Stimulated activated CD4-positive, alpha-beta T cell treated with anti-CD3 and anti-CD28 coated beads, Interleukin-4, amount 100 ng/mL, for 48 hours (primary cell): ENCODE results near the gene KCNMA1.
"Not testable (repeated sequence)": the region's sequence is repeated elsewhere in the genome, so short reads cannot be mapped to it uniquely, and the experiment has no call there.

ENCODE experiments used
- DNase-seq, 2 donors: peaks; one replicate each; pipeline ENCODE4 v3.0.0-alpha.2; 2020; ENCODE audit warnings: low read depth in 2 of 2

Gene KCNMA1

DNA sequence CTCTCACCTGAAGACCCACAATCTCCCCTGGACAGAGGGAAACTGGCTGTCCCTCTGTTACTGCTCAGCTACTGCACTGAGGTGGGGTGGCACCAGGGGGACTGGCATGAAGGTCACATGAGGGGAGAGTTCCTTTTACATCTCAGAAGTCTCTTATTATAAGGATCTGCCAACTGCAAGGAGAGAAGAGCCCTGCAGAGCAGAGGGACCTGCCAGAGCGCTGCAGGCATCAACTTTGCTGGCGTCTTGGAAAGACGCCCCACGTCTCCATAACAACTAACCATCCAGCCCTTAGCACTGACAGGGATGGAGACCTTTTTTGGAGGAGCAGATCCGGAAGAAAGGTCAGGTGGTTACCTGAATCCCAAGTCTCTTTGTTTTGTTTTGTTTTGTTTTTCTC lies 218.6 kb downstream of the KCNMA1 start:
- no peak for DNase-seq

DNA sequence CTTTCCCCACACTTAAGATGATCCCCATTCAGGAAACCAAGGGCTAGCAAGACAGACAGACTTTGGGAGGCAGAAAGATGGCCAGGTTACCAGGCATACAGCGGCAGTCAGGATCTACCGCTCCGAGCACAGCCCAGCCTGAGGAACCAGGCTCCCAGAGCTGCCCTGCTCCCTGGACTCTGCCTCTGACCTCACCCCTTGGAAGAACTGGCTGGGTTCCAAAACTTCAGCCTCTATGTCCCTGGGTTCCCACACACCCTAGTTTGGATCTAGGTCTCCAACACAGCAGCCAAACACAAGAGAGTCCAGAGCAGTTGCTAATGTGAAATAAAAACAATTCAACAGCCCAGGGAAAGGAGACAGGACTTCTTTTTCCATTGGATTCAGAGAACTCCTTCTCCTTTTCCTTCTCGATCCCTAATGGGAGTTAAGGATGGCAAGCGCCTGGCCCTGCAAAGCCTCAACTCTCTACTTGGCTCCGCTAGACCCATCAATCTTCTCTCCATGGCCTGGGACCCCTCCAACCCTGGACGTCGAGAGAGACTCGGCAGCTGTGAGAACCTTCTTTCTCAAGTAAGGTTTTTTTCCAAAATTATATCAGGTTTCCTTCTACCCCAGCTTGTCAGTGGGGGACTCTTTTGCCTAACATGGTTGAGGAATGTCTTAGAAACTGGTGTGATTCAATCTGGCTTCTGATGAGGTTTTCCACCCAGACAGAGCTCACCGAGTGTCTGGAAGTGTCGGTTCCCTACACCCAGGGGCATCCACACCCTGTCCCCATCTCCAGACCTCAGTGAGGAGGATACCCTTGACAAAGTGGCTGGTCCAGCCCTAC lies 219.6 kb downstream of the KCNMA1 start:
- DNase-seq, result no peak

DNA sequence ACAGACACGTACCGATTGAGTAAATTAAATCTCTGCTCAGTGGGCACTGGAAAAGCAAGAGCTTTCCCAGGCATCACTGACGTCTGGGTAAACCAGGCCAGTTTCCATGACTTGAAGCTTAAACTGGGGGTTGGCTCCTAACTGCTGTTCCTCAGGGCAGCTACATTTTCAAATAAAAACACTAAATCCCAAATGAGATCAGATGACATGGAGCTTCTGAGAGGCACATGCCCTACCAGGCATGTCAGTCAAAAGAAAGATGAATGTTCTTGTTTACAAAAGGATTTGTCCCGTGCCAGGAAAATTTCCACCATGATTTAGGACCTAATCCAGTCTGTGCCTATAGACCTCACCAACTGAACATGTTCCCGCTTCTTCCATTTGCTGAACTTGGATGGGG lies 220.2 kb downstream of the KCNMA1 start:
- no peak for DNase-seq

DNA sequence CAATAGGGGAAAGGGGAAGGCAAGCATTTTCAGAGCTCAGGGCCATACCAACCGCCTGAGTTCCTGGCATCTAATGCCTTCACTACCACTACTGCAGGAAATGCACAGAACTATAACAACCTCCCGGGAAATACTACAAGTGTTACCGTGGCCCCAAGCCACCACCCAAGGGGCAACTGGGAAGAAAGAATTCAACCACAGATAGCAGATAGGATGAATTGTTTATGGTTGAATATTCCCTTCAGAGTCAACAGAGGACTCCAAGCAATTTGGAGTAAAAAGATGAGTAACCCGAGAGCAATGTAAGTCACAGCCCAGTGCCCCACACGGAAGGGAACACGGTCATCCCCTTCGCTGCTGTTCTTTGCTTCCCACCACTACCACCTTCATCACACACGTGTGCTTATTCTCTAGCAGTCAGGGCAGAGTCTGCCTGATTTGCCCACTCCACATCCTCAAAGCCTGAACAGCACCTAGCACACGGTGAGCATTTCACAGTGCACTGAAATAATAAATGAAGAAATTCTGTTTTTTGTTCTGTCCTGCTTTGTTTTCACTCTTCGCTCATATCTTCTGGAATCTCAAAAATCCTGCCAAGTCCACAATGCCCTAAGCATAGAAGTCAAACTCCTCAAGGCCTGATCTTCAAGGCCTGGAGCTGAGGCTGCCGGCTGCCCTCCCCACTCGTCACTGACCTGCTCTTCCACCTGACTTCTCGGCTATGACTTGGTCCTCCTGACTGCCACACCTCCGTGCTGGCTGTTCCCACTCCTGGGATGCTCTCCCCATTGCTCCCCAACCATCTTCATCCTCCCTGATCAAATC lies 221.1 kb downstream of the KCNMA1 start:
- no peak for DNase-seq

DNA sequence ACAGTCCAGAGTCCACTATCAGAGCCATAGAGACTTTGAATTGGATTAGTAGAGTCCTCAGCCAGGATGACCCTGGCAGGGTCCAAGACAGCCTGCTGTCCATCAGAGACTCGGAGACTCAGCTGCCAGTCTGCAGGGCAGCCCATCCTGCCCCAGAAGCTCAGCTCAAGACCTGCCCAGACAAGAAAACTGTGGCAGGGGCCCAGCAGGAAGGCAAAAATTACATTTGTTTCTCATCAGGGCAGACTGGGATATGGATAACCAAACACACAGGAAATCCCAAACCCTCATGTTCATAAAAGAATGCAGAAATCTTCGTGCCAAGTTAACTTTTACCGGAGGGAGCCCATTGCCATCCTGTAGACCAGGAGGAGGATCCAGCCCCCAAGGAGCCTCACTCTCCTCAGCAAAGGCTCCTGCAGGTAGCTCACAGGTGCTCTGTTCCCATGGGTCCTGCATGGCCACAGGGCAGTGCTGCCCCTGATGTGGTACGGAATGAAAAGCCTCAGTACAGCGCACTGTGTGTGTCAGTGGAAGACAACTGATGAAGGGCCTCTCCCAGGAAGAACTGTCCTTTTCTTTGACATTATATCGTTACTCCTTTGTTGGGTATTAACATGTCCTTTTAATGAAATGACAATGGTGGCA lies 222.2 kb downstream of the KCNMA1 start:
- no peak for DNase-seq

DNA sequence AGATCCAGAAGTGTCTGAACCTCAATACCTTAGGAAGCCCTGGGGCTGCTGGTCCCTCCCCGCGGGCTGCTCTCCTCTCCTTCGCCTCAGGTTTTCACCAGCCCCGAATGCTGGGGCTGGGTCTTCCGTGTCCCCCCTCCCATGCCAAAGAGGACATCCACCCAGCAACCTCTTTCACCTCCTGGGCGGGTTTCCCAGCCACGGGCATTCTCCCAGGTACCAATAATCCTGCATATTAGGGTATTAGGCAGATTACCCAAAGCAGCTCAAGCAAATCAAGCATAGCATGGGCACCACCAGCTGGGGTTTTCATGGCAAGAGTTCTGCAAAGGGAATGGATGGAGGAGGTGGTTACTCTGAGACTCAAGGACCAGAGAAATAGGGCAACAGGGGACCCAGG lies 224.4 kb downstream of the KCNMA1 start:
- DNase-seq, result no peak

DNA sequence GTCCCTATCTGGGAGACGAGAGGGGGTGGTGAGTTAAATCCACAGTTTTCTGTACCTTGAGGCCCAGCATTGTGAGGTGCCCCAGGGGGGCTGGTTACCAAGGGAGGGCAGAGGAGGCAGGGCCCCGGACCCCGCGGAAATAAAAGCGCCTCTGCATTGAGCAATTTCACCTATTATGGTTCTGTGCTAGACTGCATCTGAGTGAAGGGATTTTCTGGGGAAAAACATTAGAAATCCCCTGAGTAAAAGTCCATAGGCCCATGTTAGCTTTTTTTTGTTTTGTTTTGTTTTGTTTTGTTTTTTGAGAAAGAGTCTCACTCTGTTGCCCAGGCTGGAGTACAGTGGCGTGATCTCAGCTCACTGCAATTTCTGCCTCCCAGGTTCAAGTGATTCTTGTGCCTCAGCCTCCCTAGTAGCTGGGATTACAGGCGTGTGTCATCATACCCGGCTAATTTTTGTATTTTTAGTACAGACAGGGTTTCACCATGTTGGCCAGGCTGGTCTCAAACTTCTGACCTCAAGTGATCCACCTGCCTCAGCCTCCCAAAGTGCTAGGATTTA lies 225.0 kb downstream of the KCNMA1 start:
- not testable (repeated sequence) for DNase-seq

DNA sequence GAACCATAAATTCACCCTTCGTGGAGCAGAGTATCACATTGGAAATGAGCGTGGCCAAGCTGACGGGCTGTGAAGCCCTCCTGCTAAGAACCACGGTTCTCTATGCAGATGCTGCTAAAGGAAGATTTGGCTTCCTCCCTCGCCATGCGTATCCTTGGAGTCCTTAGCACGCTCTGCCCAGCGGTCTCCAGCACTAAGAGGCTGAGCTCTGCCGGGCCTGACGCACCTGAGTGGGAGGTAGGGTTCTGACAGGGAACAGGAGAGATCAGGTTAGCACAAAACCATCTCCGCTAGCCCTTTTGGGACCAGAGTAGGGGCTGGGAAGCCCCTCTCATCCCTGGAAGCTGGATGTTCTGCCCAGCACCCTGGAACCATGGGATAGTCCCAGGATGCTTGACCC lies 225.8 kb downstream of the KCNMA1 start:
- DNase-seq, result no peak

DNA sequence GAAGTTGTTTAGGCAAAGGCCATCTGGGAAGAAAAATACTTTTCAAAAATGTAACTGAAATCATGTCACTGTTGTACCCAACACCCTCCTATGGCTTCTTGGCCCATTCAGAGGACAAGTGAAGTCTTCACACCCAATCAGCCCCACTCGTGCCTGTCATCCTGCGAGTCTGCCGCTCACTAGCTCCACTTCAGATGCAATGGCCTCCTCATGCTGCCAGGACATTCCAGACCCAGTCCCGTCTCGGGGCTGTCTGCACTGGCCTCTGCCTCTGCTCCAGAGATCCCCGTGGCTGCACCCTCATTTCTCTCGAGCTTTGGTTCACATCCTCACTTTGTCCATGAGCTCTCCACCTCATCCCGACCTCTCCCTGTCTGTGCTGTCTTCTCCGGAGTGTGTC lies 227.1 kb downstream of the KCNMA1 start:
- no peak for DNase-seq

DNA sequence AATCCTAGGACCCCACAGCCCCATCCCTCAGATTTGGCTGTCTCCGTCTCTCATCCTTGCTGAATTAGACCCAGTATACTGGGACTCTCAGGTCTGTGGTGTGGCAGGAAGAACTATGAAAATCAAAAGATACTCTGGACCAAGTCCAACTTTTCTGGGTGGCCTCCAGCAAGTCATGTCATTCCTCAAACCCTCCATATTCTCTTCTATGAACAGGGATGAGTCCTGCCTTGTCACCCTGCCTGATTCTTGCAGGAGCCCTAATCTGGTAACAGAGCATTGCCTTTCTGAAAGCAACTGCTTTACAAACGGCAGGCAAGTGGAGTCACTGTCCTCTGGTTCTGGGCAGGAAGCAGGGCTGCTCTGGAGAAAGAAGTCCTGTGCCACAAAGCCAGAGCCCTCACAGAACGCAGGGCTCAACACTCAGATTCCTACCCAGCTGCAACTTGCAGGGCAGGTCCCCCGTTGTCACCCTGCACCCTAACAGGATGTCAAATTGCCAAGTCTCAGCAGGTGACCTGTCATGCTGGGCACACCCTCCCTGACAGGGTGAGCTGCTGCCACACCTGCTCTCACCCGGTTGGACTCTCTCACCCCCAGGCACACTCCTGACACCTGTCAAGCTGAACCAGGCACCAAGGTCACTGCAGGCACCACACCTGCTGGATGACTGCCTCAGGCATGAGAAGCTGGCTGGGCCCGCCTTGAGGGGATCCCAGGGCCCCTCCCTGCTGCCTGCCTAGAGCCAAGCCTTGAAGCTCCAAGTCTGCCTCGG lies 227.7 kb downstream of the KCNMA1 start:
- DNase-seq, result no peak

DNA sequence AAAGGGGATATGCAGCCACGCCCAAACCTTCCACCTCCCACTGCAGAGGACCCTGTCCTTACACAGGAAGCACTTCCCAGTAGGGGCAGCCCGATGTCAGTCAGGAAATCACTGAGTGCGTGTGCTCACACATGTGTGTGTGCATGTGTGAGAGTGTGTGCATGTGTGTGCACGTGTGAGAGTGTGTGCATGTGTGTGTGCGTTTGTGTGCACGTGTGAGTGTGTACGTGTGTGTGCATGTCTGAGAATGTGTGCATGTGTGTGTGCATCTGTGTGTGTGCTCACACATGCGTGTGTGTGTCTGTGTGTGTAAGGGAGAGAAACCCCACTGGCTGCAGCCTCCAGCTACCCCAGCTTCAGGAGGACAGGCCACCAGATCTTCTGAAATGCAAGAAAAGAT lies 229.3 kb downstream of the KCNMA1 start:
- no peak for DNase-seq

DNA sequence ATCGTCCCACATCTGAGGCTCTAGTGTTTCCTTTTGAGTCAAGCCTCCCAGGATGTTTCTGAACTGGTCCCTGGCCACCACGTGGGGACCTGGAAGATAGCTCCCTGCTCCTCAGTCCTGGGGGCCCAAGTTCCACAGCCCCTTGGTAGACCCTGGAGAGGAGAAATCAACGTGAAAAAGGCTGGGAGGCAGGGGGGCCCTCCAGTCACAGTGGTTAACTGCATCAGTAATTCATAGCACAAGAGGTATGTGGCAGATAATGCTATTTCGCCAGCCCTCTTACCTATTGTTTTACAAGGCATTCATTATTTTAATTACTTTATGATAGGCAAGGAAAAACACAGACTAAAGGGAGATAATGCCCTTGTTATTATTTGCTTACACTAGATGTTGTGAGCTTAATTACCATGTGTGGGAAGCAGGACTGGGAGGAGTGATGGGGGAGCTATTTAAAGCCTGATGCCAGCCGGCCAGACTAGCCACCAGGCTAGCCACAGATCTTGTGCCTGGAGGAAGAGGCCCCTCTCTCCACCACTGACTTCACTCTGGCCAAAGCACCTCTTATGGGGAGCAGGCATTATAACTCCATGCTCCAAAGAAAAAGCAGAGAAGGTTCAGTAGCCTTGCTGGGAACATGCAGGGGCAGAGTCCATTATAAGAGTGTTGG lies 230.7 kb downstream of the KCNMA1 start:
- no peak for DNase-seq

DNA sequence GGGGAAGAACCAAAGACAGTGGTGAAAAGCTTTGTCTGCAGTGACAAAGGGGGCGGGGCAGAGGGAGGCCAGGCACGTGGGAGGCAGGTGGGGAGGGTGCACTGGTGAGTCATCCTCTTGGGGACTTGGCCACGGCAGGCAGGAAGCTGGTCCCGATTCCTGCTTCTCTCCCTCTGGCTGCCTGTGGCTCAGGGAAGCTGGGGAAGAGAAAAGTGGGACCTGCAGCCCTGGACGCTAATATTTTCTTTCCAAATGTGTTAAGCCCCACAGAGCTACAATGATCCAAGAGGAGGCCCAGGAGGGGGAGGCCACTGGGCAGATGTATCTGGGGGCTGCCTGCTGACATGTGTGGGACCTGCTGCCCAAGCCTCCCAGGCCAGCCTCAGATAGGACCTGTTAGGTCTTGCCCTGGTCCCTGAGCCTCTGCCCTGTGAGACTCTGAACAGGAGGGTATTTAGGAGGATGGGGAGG lies 231.8 kb downstream of the KCNMA1 start:
- peak; percentile 0 to 5 for DNase-seq

DNA sequence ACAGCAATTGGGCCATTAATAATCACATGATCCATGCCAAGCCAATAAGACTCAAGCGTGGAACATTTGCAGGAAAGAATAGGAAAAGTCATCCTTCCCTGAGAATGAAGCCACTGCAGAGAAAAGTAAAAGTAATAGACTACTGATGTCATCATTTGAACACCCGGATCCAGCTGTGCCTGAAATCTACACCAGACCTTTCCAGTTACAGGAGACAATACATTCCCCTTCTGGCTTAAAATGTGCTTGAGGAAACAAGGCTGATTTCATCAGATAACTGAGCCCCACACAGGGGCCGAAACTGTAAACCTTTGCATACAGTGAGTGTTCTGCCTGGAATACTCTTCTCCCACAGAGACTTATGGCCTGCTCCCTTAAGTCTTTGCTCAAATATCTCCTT lies 232.8 kb downstream of the KCNMA1 start:
- no peak for DNase-seq

DNA sequence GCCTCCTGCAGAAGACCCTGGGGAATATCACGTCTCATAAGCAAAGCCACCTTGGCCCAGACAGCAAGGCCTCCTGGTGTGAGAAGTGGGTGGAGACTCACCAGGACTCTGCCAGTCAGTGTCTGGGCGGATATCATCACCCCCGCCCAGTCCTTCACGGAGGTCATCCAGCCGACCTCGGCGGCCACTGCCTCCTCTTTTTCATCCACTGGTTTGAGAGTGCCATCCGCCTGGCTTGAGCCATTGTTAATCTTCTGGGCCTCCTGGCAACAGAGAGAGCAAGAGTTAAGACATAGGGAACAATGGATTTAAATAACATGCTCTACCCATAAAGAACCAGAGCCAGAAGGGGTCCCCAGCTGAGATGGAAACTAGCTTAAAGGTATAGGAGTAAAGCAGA lies 233.8 kb downstream of the KCNMA1 start:
- no peak for DNase-seq

DNA sequence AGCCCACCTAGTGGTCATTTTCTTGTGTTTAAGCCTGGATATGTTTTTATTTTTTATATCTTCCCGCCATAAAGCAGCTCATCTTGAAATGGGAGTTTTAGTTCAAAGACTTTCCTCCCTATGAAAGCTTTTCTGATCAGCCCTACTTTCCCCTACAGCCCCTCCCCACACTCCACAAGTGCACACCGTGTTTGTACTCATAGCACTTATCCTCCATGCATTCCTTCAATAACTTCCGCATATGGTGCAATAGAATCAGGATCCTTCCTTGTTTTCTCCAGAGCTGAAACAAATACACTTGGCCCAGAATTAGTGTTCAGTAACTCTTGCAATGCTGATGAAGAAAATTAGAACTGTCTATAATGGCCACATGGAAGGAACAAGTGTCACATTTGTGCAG lies 235.9 kb downstream of the KCNMA1 start:
- no peak for DNase-seq

DNA sequence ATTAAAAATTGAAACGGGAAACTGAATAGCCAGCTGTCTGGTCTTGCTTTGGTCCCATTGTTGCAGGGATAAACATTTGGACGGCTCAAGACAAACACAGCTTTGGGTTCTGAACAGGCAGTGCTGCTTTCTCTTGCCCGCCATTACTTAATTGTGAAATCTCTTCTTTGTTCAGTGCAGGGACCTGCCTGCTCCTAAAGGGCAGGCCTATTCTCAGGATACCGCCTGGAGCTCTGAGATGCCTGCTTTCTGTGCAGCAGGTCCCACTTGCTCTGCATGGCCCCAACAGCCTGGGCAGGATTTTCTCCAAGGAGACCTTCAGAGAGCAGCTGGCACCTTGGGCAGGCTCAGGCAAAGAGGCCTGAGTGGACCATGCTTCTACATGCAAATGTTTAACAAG lies 237.6 kb downstream of the KCNMA1 start:
- no peak for DNase-seq

DNA sequence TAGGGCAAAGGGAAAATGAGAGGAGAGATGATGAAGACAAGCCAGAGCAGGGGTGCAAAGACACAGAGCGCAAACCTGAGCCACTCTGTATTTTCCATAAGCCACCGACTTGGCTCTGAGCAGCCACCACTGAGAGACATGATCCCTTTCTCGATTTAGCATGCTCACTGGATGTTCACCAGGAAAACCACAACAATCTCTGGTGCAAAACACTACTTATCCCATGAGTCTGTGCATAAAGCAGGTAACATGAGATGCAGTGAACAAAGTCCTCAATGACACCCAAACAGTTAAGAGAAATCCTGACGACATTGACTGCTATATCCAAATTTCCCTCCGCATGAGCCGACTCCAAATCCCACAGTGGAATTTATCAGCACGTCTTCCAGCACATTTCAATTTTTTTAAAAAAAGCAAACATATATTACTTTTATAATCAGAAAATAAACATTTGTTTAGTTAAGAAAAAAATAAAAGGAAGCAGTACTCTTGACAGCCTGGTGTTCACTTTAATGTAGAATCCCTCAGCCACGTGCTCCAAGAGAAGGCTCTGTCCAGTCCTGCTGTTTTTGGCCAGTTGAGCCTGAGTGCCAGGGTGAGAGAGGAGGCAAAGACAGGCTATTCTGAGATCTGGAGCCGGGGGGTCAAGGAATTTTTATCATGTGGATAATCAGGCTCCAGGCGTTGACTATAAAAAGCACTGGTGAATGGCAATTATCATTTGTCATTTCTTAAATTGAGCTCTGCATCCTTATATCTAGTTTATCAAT lies 238.4 kb downstream of the KCNMA1 start:
- no peak for DNase-seq

DNA sequence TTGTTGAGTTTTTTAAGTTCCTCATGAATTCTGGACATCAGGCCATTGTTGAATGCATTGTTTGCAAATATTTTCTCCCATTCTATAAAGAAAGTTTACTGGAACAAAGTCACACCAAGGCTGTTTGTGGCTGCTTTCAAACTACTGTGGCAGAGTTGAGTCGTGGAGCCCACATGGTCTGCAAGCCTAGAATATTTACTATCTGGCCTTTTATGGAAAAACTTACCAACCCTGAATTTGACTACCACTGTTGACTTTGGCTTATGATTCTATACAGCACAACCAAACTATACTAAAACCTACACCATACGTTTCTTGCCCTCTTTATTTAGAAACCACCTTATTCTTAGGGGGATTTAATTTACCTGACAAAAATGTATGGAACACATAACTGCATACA lies 239.1 kb downstream of the KCNMA1 start:
- no peak for DNase-seq

DNA sequence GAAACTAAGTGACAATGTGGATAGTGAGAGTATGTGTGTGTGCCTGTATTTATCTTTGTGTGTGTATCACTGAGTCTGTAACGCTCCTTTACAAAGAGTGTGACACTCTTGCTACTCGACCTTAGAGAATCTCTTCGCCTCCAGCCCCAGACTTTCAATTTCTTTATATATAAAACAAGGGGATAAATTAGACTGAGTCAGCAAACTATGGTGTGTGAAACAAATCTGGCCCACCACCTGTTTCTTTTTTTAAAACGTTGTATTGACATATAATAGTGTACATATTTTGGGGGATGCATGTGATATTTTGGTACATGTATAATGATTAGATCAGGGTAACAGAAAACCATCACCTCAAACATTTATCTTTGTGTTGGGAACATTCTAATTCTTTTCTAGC lies 240.5 kb downstream of the KCNMA1 start:
- DNase-seq, result no peak
